NCI-H82 treated with DMSO at 0.1 percent for 48 hours (cell line): ENCODE data around the gene ADCK1.
"Not testable (repeated sequence)": the region's sequence is repeated elsewhere in the genome, so short reads cannot be mapped to it uniquely, and the experiment has no call there.

Experiments
- DNase-seq: peaks from one replicate; lab custom pipeline; 2025; ENCODE audit not compliant: unreplicated experiment; lab: John Stamatoyannopoulos, UW

ADCK1 gene

GRCh38 chr14:77936138-77936639, 136.3 kb downstream of the ADCK1 start:
- no peak for DNase-seq

GRCh38 chr14:77947372-77947771, 147.5 kb downstream of the ADCK1 start:
- no peak for DNase-seq

GRCh38 chr14:77950371-77951063, 150.6 kb downstream of the ADCK1 start:
- no peak for DNase-seq

GRCh38 chr14:77955816-77956484, 156.0 kb downstream of the ADCK1 start:
- DNase-seq = no peak

- DNase-seq = not testable (repeated sequence)
Observed at GRCh38 chr14:77959686-77960085, 159.8 kb downstream of the ADCK1 start.

GRCh38 chr14:77961847-77962580, 162.1 kb downstream of the ADCK1 start:
- DNase-seq = no peak

- DNase-seq = no peak
Observed at GRCh38 chr14:77962731-77963520, 163.0 kb downstream of the ADCK1 start.

GRCh38 chr14:77964586-77964985, 164.7 kb downstream of the ADCK1 start:
- no peak for DNase-seq

- DNase-seq = no peak
Observed at GRCh38 chr14:77965050-77965449, 165.1 kb downstream of the ADCK1 start.

GRCh38 chr14:77965919-77966435, 166.1 kb downstream of the ADCK1 start:
- no peak for DNase-seq

GRCh38 chr14:77967110-77967509, 167.2 kb downstream of the ADCK1 start:
- no peak for DNase-seq

GRCh38 chr14:77970646-77971045, 170.7 kb downstream of the ADCK1 start:
- no peak for DNase-seq

- DNase-seq = no peak
Observed at GRCh38 chr14:77973246-77973645, 173.3 kb downstream of the ADCK1 start.

GRCh38 chr14:77976591-77976990, 176.7 kb downstream of the ADCK1 start:
- DNase-seq = no peak

- DNase-seq = no peak
Observed at GRCh38 chr14:77979171-77979570, 179.3 kb downstream of the ADCK1 start.

- DNase-seq = peak; percentile 18
Observed at GRCh38 chr14:77979666-77980351, 179.9 kb downstream of the ADCK1 start.

- DNase-seq = no peak
Observed at GRCh38 chr14:77980475-77981321, 180.8 kb downstream of the ADCK1 start.
